Measurements from ENCODE around the gene TRPV6.

DNA sequence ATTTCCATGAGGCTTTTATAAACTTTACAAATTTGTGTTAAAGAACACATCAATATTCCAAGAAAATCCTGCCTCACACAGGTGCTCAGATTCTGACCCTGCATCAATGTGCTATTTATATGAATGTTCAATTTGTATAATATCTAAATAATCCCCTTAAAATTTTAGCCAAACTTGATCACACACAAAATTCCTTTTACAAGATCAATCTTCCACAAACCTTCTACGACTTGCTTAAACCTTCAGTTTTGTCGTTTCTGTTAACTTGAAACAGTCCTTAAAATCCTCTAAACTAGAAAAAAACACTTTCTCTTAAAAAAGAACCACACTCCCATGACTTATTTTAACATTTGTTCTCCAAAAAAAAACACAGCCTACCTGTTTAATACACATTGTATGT is 20.2 kb upstream of the TRPV6 start:
- TF ChIP-seq BACH2 (CRISPR knock-in tag; IDR thresholded peaks at IDR 0.05; ENCODE audit: borderline replicate concordance) (no peak), RARB (CRISPR knock-in tag; IDR thresholded peaks at IDR 0.05) (no peak), TSHZ2 (CRISPR knock-in tag; IDR thresholded peaks at IDR 0.05) (no peak), ZFP30 (CRISPR knock-in tag; IDR thresholded peaks at IDR 0.05) (no peak), ZNF70 (CRISPR knock-in tag; IDR thresholded peaks at IDR 0.05) (no peak)
- TF ChIP-seq, protein P1, sequence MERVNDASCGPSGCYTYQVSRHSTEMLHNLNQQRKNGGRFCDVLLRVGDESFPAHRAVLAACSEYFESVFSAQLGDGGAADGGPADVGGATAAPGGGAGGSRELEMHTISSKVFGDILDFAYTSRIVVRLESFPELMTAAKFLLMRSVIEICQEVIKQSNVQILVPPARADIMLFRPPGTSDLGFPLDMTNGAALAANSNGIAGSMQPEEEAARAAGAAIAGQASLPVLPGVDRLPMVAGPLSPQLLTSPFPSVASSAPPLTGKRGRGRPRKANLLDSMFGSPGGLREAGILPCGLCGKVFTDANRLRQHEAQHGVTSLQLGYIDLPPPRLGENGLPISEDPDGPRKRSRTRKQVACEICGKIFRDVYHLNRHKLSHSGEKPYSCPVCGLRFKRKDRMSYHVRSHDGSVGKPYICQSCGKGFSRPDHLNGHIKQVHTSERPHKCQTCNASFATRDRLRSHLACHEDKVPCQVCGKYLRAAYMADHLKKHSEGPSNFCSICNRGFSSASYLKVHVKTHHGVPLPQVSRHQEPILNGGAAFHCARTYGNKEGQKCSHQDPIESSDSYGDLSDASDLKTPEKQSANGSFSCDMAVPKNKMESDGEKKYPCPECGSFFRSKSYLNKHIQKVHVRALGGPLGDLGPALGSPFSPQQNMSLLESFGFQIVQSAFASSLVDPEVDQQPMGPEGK (CRISPR knock-in tag; IDR thresholded peaks at IDR 0.05; ENCODE audit: borderline replicate concordance): no peak

All from SK-N-SH treated with all-trans-retinoic acid at 6 μM for 48 hours (cell line).